Thoracic aorta (tissue), 2 donors: ENCODE data around the gene BBS7. TPM values are rescaled to one million over a fixed set of nuclear protein-coding genes. Genes with fewer than 3 reads are reported as not detected.

Experiments
- ATAC-seq: fragments of 150-250 bp; one replicate; pipeline ENCODE4 v1.8.0; 2017; ENCODE audit warnings: low read depth; ENCODE audit not compliant: insufficient number of reproducible peaks, low FRiP score
- DNase-seq: peaks from one replicate; pipeline ENCODE4 v3.0.0-alpha.2; 2020; ENCODE audit warnings: low spot score
- H3K27ac ChIP-seq, 2 donors: fragments of 200-600 bp; sonication (generic); 1 replicate in 1 of 2; 2 replicates in 1 of 2; pipeline ENCODE4 v1.5.1; 2016; ENCODE audit warnings: mild to moderate bottlenecking in 2 of 2, moderate library complexity in 2 of 2
- H3K27me3 ChIP-seq: fragments of 200-600 bp; sonication (generic); replicated peaks from 2 replicates; pipeline ENCODE4 v1.6.0; 2016; ENCODE audit warnings: mild to moderate bottlenecking; ENCODE audit not compliant: insufficient read depth
- H3K36me3 ChIP-seq: fragments of 200-600 bp; sonication (generic); one replicate; pipeline ENCODE4 v1.5.1; 2016
- H3K4me1 ChIP-seq, 2 donors: fragments of 200-600 bp; sonication (generic); 1 replicate in 1 of 2; 2 replicates in 1 of 2; pipeline versions ENCODE4 v1.5.1 to v1.6.0; 2016; ENCODE audit warnings: low read depth in 2 of 2, mild to moderate bottlenecking in 1 of 2; ENCODE audit not compliant: control insufficient read depth in 1 of 2
- H3K4me3 ChIP-seq: fragments of 200-600 bp; sonication (generic); 2 replicates; pipeline ENCODE4 v1.5.1; 2016; ENCODE audit warnings: mild to moderate bottlenecking
- H3K9me3 ChIP-seq: fragments of 200-600 bp; sonication (generic); 2 replicates; pipeline ENCODE4 v1.5.1; 2016
- CTCF ChIP-seq: fragments of 200-600 bp; sonication (generic); IDR thresholded peaks from one replicate; pipeline ENCODE4 v1.5.1; 2019; ENCODE audit warnings: antibody characterized with exemption
- total RNA-seq, 2 donors: library from RNA; depleted of rRNA; stranded (reverse); fragments of >200 nt; gene quantifications; one replicate each; pipeline versions ENCODE4 v1.1.0 to v1.2.3, GENCODE V29; 2016

The BBS7 gene
- total RNA-seq, 2 donors from 2014 or later, result 10.2 to 13.8 TPM

DNA sequence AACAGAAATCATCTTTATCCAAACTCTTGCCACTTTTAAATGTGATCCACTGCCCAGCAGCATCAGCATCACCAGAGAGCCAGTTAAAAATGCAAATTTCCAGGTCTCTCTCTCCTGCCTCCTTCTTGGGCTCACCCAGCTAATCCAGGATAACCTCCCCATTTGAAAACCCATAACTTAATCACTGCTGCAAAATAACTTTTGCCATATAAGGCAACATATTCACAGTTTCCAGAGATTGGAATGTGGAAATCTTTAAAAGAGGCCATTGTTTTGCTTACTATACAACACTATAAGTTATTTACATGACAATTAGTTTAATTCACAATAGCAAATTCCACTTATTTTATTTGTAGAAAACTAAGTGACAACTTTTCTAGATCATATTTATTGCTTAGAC lies 74.0 kb downstream of the BBS7 start:
- H3K27me3 ChIP-seq, result no peaks in the 10 kb centered on the region
- no peaks in the 10 kb centered on the region for H3K9me3 ChIP-seq
- no peaks in the 10 kb centered on the region for H3K36me3 ChIP-seq
- TF ChIP-seq CTCF, result no peak
- H3K4me1 ChIP-seq, result no peaks in the 10 kb centered on the region
- DNase-seq (no peak), ATAC-seq (no peak)
- no peak overlapping the region for H3K4me3 ChIP-seq
- H3K27ac ChIP-seq, result no peak overlapping the region

DNA sequence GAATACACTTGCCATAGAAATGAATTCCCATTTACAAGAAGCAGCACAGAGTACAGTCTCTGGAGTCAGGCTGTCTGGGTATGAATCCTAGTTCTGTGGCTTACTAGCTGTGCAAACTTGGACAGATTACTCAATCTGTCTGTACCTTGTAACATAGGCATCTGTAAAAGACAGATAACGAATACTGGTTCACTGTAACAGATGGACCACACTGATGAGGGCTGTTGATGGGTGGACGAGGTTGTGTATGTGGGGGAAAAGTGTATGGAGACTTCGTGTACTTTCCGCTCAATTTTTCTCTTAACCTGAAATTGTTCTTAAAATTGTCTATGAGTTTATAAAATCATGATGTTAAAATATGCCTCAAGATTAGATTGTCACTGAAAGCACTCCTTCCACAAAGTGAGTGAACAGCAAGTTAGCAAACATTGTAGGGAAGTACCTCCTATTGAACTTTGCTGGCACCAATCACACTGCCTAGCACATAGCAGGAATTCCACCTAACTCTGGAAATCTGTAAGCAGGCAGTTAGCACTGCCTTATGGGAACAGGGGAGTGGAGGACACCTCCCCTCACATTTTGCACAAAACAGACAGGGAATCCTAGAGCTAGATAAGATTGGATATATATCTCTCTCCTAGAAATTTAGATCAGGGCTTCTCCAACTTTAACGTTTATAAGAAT lies 75.6 kb downstream of the BBS7 start:
- H3K4me3 ChIP-seq, result no peak overlapping the region
- DNase-seq (no peak), ATAC-seq (no peak)
- TF ChIP-seq CTCF, result no peak
- H3K9me3 ChIP-seq, result no peaks in the 10 kb centered on the region
- H3K4me1 ChIP-seq, result no peaks in the 10 kb centered on the region
- no peaks in the 10 kb centered on the region for H3K27me3 ChIP-seq
- no peak overlapping the region for H3K27ac ChIP-seq
- no peaks in the 10 kb centered on the region for H3K36me3 ChIP-seq

DNA sequence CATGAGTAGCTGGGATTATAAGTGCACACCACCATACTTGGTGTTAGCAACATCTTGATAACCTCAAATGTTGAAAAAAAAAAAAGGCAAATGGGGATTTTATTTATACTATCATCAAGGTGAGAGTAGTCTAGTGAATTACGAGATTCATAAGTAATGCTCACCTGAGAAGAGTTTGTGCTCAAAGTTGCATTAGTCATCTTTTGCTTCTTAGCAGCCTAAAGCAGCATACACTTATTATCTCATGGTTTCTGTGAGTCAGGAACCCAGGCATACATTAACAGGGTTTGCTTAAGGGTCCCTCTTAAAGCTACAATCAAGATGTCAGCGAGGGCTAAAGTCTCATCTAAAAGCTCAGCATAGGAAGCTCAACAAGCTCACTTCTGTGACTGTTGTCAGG lies 77.3 kb downstream of the BBS7 start:
- no peak for ATAC-seq
- TF ChIP-seq CTCF, result no peak
- DNase-seq, result no peak

DNA sequence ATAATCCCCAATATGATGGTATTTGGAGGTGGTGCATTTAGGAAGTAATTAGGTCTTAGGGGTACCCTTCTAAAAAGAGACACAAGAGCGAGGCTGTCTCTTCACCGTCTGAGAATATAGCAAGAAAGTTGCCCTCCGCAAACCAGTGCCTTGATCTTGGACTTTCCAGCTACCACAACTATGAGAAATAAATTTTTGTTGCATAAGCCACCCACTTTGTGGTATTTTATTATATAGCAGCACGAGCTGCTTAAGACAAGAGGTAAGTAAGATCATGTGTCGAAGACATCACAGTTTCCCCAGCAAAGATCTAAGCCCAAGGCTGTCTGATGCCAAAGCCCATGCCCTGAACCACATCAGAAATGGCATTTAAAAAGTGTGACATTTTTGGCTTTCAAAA lies 78.8 kb downstream of the BBS7 start:
- no peaks in the 10 kb centered on the region for H3K9me3 ChIP-seq
- ATAC-seq (no peak), DNase-seq (no peak)
- TF ChIP-seq CTCF, result no peak
- H3K27ac ChIP-seq, result no peak overlapping the region
- H3K27me3 ChIP-seq, result no peaks in the 10 kb centered on the region
- no peak overlapping the region for H3K4me3 ChIP-seq
- no peaks in the 10 kb centered on the region for H3K4me1 ChIP-seq
- H3K36me3 ChIP-seq, result no peaks in the 10 kb centered on the region

More for the DNA sequence above, 77.3 kb downstream of the BBS7 start:
- H3K9me3 ChIP-seq, result no peaks in the 10 kb centered on the region
- H3K4me3 ChIP-seq, result no peak overlapping the region
- H3K4me1 ChIP-seq, result no peaks in the 10 kb centered on the region
- no peaks in the 10 kb centered on the region for H3K36me3 ChIP-seq
- no peak overlapping the region for H3K27ac ChIP-seq
- no peaks in the 10 kb centered on the region for H3K27me3 ChIP-seq

- DNase-seq, result no peak
- H3K27ac ChIP-seq, result no peak overlapping the region
- no peak for TF ChIP-seq CTCF
- H3K4me3 ChIP-seq, result no peak overlapping the region
- ATAC-seq, result no peak
- H3K36me3 ChIP-seq, result no peaks in the 10 kb centered on the region
- no peaks in the 10 kb centered on the region for H3K27me3 ChIP-seq
- no peaks in the 10 kb centered on the region for H3K4me1 ChIP-seq
- H3K9me3 ChIP-seq, result no peaks in the 10 kb centered on the region
Observed at GRCh38 chr4:121790976-121791375, 79.3 kb downstream of the BBS7 start.
